SK-N-SH (cell line): ENCODE measurements around the gene CFAP43.

ENCODE experiments used
- CTCF ChIP-seq: fragments of 200-600 bp; sonication (generic); IDR thresholded peaks from 2 replicates; pipeline ENCODE4 v1.6.1; 2017; ENCODE audit warnings: antibody characterized with exemption, mild to moderate bottlenecking, moderate library complexity
- EP300 ChIP-seq, 2 experiments: IDR thresholded peaks; 2 replicates each; pipeline versions ENCODE4 v1.4.0 to v1.6.1; 2012; ENCODE audit warnings: borderline replicate concordance in 1 of 2, low read depth in 1 of 2, low read length in 1 of 2
- EZH2phosphoT487 ChIP-seq: fragments of 200-600 bp; sonication (generic); IDR thresholded peaks from 2 replicates; pipeline ENCODE4 v1.6.1; 2017; ENCODE audit warnings: low read depth, mixed run types, mild to moderate bottlenecking, antibody characterized with exemption, moderate library complexity, borderline replicate concordance
- POLR2AphosphoS5 ChIP-seq: IDR thresholded peaks from 2 replicates; pipeline ENCODE4 v1.6.1; 2012; ENCODE audit warnings: low read depth, low read length
- RAD21 ChIP-seq: IDR thresholded peaks from 2 replicates; pipeline ENCODE4 v1.6.1; 2012; ENCODE audit warnings: mild to moderate bottlenecking, low read length
- REST ChIP-seq: IDR thresholded peaks from 2 replicates; pipeline ENCODE4 v1.6.1; 2012; ENCODE audit warnings: mild to moderate bottlenecking, low read depth, low read length, moderate library complexity
- RXRA ChIP-seq: IDR thresholded peaks from 2 replicates; pipeline ENCODE4 v1.4.0; 2012; ENCODE audit warnings: low read depth, mild to moderate bottlenecking, borderline replicate concordance
- SMC3 ChIP-seq: IDR thresholded peaks from 2 replicates; pipeline ENCODE4 v1.6.1; 2012; ENCODE audit warnings: low read depth, low read length, improper control_type of control experiment
- TAF1 ChIP-seq: IDR thresholded peaks from 2 replicates; pipeline ENCODE4 v1.6.1; 2012; ENCODE audit warnings: low read depth, mild to moderate bottlenecking, low read length, moderate library complexity, borderline replicate concordance
- USF1 ChIP-seq: IDR thresholded peaks from 2 replicates; pipeline ENCODE4 v1.4.0; 2012; ENCODE audit warnings: low read depth, borderline replicate concordance

- TF ChIP-seq TAF1: no peak
- no peak for TF ChIP-seq REST
- TF ChIP-seq CTCF: no peak
- no peak for TF ChIP-seq POLR2AphosphoS5
- TF ChIP-seq EZH2phosphoT487: no peak
- TF ChIP-seq EP300 (IDR thresholded peaks at IDR 0.05; ENCODE audit: borderline replicate concordance in 1 of 2, low read depth in 1 of 2, low read length in 1 of 2): no peak
- TF ChIP-seq RAD21: no peak
- TF ChIP-seq RXRA: no peak
- no peak for TF ChIP-seq USF1
- TF ChIP-seq SMC3: no peak
Observed at GRCh38 chr10:104143829-104144228, 88.3 kb downstream of the CFAP43 start.
